Measurements from ENCODE around the gene IGFN1. TPM values are rescaled to one million over a fixed set of nuclear protein-coding genes. Genes with fewer than 3 reads are reported as not detected.

The IGFN1 gene
- total and polyA plus RNA-seq, 2 of the 4 experiments (the other 2 are of a cell fraction) = 0.05 TPM; not detected in 1

DNA sequence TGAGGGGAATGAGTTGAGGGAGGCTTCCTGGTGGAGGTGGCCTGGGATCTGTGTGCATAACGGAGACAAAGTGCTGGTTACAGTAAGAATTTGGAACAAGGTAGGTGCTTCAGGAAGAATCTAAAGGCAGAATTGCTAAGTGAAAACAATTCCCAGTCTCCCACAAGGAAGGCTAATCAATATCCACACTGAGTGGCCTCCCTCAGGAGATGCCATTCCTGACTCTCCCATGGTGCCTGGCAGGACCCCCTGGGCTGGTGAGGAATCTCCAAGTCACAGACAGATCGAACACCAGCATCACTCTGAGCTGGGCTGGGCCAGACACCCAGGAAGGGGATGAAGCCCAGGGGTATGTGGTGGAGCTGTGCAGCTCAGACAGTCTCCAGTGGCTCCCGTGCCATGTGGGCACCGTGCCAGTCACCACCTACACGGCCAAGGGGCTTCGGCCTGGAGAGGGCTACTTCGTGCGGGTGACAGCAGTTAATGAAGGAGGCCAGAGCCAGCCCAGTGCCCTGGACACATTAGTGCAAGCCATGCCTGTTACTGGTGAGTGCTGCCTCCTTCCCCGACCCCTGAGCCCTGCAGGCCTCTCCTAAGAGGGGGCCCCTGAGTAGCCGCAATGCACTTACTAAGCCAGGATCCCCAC is 30.7 kb downstream of the IGFN1 start:
- no peak for ATAC-seq (ENCODE audit: low read depth)
- H3K4ac ChIP-seq (ENCODE audit: low read depth, low read length) = no peak overlapping the region

More for the DNA sequence above, 30.7 kb downstream of the IGFN1 start:
- Histone ChIP-seq H2BK5ac (ENCODE audit: low read depth, low read length, poor library complexity, severe bottlenecking) (no peak overlapping the region), H3K4me3 (ENCODE audit: insufficient read depth, low read depth, low read length) (no peak overlapping the region), H3K4me2 (ENCODE audit: low read depth, low read length) (no peak overlapping the region), H2AFZ (replicated peaks; ENCODE audit: low read length, poor library complexity) (no peak overlapping the region), H2BK120ac (ENCODE audit: low read depth, low read length) (no peak overlapping the region), H3K27ac (ENCODE audit: insufficient read depth, low read length) (no peak overlapping the region), H2BK20ac (ENCODE audit: low read depth, low read length) (no peak overlapping the region), H3K56ac (ENCODE audit: extremely low read depth, insufficient read depth, low read length) (no peak overlapping the region), H2AK9ac (replicated peaks; ENCODE audit: low read depth, low read length, poor library complexity) (no peak overlapping the region), H3K36me3 (ENCODE audit: control insufficient read depth, insufficient read depth, low read length) (no peaks in the 10 kb centered on the region), H4K91ac (ENCODE audit: insufficient read depth, low read depth, low read length) (no peak overlapping the region), H4K20me1 (ENCODE audit: insufficient read depth, low read length) (no peaks in the 10 kb centered on the region), H4K8ac (ENCODE audit: low read depth in 2 of 2, low read length in 2 of 2) (no peak overlapping the region), H2AK5ac (ENCODE audit: low read depth, low read length) (no peak overlapping the region), H3K4me1 (ENCODE audit: control insufficient read depth, insufficient read depth, low read length) (no peaks in the 10 kb centered on the region), H4K5ac (ENCODE audit: low read depth, low read length) (no peak overlapping the region), H3K9me3 (ENCODE audit: control insufficient read depth, insufficient read depth, low read length) (no peaks in the 10 kb centered on the region), H3K14ac (replicated peaks; ENCODE audit: low read depth, low read length) (no peak overlapping the region), H3K27me3 (ENCODE audit: control insufficient read depth, insufficient read depth, low read length) (peaks cover 36% of the 10 kb centered on the region), H2BK15ac (ENCODE audit: low read depth, low read length) (no peak overlapping the region), H3K9me1 (ENCODE audit: insufficient read depth, low read length) (no peaks in the 10 kb centered on the region), H3K23ac (ENCODE audit: low read depth, low read length) (no peak overlapping the region), H3K79me1 (ENCODE audit: low read depth in 1 of 2, low read length in 2 of 2) (no peaks in the 10 kb centered on the region), H3K18ac (ENCODE audit: low read depth, low read length) (no peak overlapping the region), H3K9ac (ENCODE audit: low read depth, low read length) (no peak overlapping the region)
- BruUV-seq (replicated peaks) = no TSS peak
- dilution Hi-C loops (cut with HindIII; ENCODE audit: low sequenced_read_pairs, unreplicated experiment) (no loop called here), intact Hi-C loops (cut with micrococcal nuclease) (no loop called here), in situ Hi-C loops (cut with MboI; ENCODE audit: low sequenced_read_pairs) (loop anchor here (10.0 kb wide), 1 partner anchor 137 kb away; no protein-coding TSS in a partner anchor)
- POLR2A ChIA-PET (ENCODE audit: unreplicated experiment) = no interaction called here
- WGBS, 2 experiments (ENCODE audit: extremely low coverage in 2 of 2, insufficient read length in 1 of 2) = 84% methylated on average over 7 of the region's 10 CpGs; no CpG with 5 or more reads in 1 of the 2 experiments
- DNase-seq = no peak
- TF ChIP-seq, protein P1, sequence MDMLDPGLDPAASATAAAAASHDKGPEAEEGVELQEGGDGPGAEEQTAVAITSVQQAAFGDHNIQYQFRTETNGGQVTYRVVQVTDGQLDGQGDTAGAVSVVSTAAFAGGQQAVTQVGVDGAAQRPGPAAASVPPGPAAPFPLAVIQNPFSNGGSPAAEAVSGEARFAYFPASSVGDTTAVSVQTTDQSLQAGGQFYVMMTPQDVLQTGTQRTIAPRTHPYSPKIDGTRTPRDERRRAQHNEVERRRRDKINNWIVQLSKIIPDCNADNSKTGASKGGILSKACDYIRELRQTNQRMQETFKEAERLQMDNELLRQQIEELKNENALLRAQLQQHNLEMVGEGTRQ (IDR thresholded peaks at IDR 0.05; ENCODE audit: low read depth, low read length) = no peak
- TF ChIP-seq RFX5 (IDR thresholded peaks at IDR 0.05; ENCODE audit: low read depth, low read length) (no peak), RCOR1 (IDR thresholded peaks at IDR 0.05; ENCODE audit: insufficient replicate concordance, low read length) (no peak), BHLHE40 (IDR thresholded peaks at IDR 0.05; ENCODE audit: low read depth, low read length) (no peak), SMC3 (IDR thresholded peaks at IDR 0.05; ENCODE audit: low read depth, low read length) (no peak), MAZ (IDR thresholded peaks at IDR 0.05; ENCODE audit: borderline replicate concordance, low read depth, low read length) (no peak), FOS (IDR thresholded peaks at IDR 0.05; ENCODE audit: low read depth, low read length) (no peak), POLR2A (IDR thresholded peaks at IDR 0.05; ENCODE audit: low read depth, low read length) (no peak), RAD21 (IDR thresholded peaks at IDR 0.05; ENCODE audit: low read length) (no peak), MAFK (IDR thresholded peaks at IDR 0.05; ENCODE audit: low read depth, low read length) (no peak)
- TF ChIP-seq, protein P2, sequence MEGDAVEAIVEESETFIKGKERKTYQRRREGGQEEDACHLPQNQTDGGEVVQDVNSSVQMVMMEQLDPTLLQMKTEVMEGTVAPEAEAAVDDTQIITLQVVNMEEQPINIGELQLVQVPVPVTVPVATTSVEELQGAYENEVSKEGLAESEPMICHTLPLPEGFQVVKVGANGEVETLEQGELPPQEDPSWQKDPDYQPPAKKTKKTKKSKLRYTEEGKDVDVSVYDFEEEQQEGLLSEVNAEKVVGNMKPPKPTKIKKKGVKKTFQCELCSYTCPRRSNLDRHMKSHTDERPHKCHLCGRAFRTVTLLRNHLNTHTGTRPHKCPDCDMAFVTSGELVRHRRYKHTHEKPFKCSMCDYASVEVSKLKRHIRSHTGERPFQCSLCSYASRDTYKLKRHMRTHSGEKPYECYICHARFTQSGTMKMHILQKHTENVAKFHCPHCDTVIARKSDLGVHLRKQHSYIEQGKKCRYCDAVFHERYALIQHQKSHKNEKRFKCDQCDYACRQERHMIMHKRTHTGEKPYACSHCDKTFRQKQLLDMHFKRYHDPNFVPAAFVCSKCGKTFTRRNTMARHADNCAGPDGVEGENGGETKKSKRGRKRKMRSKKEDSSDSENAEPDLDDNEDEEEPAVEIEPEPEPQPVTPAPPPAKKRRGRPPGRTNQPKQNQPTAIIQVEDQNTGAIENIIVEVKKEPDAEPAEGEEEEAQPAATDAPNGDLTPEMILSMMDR (conservative IDR thresholded peaks at IDR 0.05; ENCODE audit: low read depth, low read length) = no peak
- TF ChIP-seq, protein P3, sequence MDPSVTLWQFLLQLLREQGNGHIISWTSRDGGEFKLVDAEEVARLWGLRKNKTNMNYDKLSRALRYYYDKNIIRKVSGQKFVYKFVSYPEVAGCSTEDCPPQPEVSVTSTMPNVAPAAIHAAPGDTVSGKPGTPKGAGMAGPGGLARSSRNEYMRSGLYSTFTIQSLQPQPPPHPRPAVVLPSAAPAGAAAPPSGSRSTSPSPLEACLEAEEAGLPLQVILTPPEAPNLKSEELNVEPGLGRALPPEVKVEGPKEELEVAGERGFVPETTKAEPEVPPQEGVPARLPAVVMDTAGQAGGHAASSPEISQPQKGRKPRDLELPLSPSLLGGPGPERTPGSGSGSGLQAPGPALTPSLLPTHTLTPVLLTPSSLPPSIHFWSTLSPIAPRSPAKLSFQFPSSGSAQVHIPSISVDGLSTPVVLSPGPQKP (IDR thresholded peaks at IDR 0.05; ENCODE audit: borderline replicate concordance, low read depth, low read length) = no peak
- CTCF ChIA-PET = interaction anchor here (0.6 kb wide), 1 partner anchor 1408 kb away, joined by 3 read pairs; no protein-coding TSS in a partner anchor
